GOT3 (cell line): ENCODE measurements around the gene SDF2L1.
"Not testable (repeated sequence)": the region's sequence is repeated elsewhere in the genome, so short reads cannot be mapped to it uniquely, and the experiment has no call there.

Experiments
- DNase-seq: peaks from one replicate; lab custom pipeline; 2025; ENCODE audit warnings: mixed read lengths; lab: John Stamatoyannopoulos, UW

The SDF2L1 gene

GRCh38 chr22:21686634-21687393, 44.7 kb downstream of the SDF2L1 start:
- no peak for DNase-seq

- DNase-seq = no peak
Measured at GRCh38 chr22:21687685-21688259, 45.7 kb downstream of the SDF2L1 start.

DNA sequence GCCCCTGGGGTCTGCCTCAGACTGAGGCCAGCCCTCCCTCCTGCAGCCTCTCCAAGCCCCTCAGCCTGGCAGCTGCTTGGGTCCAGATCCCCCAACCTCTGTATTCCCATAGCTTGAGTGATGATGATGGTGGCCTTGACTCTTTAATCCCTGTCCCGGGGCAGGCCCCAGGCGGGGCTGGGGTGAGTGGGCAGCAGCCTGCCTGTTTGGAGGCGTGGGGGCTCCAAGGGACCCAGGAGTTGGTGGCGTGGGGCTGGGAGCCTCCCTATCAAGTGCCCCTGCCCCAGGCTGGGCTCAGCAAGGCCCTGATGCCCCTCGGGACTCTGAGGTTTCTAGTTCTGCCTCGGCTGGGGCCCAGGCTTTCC, 46.2 kb downstream of the SDF2L1 start:
- DNase-seq = no peak

DNA sequence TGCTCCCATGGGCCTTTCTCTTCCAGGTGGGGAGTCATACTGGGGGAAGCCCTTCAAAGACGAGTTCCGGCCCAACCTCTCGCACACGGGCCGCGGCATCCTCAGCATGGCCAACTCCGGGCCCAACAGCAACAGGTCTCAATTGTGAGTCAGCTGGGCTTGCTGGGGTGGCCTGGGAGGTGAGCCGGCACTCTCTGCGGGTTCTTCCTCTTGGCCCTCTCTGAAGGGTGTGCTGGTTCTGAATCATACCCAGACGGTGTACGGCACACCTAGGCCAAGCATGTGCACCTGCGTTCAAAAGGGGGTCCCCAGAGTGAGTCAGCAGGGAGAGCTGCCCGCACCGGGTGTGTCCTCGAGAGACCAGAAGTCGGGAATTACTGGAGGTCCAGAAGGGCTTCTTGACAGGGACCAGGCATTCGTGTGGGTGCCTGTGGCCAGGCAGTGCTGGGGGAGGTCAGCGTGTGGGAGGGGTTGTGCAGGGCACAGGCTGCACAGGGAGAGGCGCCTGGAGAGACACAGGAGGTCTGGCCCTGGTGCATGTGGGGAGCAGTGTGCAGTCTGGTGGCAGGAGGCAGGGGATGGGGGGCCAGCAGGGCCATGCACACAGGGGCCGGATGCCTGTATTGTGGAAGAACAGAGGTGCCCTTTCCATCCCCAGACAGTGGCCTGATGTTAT, 46.7 kb downstream of the SDF2L1 start:
- no peak for DNase-seq

DNA sequence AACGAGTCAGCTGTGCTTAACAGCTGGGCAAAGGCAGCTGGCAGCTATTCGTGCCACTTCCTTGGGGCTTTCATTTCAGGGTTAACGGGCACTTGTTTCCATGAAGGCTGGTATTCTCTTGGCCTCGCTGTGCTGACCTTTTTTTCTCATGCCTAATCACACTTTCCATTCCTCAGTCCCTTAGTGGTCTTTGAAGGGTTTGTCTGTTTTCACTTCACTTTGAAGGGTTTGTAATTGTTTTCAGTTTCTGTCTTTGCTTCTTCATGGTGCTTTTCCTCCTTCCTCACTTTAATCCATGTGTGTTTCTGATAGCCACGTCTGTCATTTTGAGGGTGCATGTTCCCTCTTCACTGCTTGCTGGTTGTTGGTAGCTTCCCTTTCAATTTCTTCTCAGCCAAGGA, 48.3 kb downstream of the SDF2L1 start:
- no peak for DNase-seq

DNA sequence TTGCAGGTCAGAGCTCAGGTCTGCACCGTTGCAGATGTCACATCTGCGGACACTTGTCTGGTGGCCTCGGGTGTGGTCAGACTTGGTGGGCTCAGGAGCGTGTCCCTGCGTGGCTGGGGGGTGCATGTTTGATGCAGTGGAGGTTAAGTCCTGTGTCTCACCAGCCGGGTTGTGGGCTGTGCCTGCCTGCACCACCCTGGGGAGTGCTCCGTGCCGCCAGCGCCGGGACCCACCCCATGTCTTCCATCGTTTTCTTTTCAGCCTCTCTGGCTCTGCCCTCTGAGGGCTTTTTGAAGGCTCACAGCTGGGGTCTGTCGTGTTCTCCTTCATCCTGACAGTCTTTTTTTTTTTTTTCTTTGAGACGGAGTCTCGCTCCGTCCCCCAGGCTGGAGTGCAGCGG, 49.7 kb downstream of the SDF2L1 start:
- no peak for DNase-seq

GRCh38 chr22:21692856-21693255, 50.8 kb downstream of the SDF2L1 start:
- DNase-seq = not testable (repeated sequence)

- no peak for DNase-seq
Measured at GRCh38 chr22:21693333-21693998, 51.4 kb downstream of the SDF2L1 start.
